Fibroblast of skin of left biceps (primary cell): Measurements from ENCODE around the gene RYR1.
"Not testable (repeated sequence)": the region's sequence is repeated elsewhere in the genome, so short reads cannot be mapped to it uniquely, and the experiment has no call there.

Experiments used
- DNase-seq, 2 experiments: peaks; one replicate each; pipeline ENCODE4 v3.0.0-alpha.2; 2013; ENCODE audit warnings: low read depth in 2 of 2

Gene RYR1

DNA sequence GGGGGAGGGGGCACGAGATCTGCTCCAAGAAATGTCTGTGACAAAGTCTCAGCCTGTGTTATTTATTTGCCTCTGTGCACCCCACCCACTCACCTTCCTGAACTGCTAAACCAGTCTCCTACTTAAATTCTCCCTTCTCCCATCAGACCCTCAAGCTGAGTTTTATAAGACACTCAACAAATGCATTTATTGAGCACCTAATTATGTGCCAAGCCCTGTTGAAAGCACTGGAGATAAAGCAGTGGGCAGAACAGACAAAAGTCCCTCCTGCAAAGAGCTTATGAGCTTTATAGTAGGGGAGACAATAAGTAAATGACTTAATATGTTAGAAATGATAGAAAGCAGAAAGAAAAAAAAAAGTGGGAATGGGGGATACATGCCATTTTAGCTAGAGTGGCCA, 34.0 kb upstream of the RYR1 start:
- DNase-seq: no peak

DNA sequence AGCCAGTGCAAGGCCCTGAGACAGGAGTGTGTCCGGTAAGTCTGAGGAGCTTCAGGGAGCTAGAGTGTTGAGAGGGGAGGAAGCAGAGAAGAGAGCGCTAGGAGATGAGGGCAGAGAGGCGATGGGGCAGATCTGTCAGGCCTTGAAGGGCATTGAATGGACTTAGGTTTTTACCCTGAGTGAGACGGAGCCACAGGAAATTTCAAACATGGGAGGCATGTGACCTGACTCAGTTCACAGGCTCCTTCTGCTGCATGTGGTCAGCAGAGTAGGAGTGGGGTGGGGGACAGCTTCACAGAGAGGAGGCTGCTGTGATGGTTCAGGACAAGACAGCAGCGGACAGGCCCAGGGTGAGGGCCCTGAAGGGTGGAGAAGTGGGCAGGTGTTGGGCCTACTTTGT, 33.1 kb upstream of the RYR1 start:
- DNase-seq: no peak

DNA sequence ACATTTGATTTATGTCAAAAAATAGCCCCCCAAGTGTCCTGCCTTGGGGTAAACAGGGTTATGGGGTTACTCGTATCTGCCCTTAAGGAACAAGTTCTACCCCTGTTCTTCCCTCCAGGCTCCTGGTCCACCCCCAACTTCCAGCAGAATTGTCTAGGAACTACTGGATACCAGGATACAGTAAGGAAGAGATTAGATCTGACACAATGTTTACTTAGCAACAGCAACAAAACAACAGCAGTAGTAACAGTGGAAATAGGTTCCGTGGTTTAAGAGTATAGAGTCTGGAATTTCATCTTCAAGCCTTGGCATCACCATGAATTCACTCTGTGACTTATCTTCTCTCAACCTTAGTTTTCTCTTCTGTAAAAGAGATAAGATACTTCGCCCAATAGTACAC, 32.3 kb upstream of the RYR1 start:
- no peak for DNase-seq

DNA sequence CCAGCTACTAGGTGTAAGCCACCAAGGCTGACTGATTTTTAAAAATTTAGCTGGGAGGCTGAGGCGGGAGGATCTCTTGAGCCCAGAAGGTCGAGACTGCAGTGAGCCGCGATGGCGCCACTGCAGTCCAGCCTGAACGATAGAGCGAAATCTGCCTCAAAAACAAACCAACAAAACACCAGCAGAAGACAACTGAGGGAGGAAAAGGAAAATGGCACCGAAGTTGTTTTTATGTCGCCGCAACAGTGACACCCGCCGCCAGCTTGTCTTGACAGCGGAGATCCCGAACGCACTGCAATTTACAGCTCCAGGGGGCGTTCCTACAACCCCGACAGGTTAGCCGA, 30.9 kb upstream of the RYR1 start:
- DNase-seq: no peak

DNA sequence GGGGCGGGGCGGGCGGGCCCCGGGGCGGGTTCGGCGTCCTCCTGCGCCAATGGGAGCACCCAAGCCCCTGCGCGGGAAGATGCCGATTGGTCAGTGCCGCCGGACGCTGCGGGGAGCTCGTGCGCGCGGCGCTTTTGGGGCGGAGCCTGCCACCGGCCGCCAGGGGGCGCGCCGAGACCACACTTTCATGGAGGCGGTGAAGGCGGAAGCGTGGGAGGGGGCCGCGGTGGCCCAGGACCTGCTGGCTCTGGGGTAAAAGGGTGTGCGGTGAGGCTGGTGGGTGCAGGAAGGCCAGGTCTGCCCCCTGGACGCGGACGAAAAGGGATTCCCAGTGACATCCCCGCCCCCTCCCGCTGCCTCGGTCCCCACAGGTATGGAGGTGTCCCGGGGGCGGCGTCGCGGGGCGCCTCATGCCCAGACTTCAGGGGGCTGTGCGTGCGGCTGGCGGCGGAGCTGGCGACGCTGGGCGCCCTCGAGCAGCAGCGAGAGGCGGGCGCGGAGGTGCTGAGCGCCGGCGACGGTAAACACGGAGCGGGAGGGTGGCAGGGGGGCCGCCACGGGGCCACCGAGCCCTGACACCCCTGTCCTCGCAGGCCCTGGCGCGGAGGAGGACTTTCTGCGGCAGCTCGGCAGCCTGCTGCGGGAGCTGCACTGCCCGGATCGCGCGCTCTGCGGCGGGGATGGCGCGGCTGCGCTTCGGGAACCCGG, 30.4 kb upstream of the RYR1 start, which contains the start of gene FAM98C:
Gene FAM98C, plus strand, starts transcription at position 127 of the 708 bp plus-strand sequence. Its CDS starts 61 bp downstream, at position 188.
- DNase-seq: peak; percentile 84 to 88

DNA sequence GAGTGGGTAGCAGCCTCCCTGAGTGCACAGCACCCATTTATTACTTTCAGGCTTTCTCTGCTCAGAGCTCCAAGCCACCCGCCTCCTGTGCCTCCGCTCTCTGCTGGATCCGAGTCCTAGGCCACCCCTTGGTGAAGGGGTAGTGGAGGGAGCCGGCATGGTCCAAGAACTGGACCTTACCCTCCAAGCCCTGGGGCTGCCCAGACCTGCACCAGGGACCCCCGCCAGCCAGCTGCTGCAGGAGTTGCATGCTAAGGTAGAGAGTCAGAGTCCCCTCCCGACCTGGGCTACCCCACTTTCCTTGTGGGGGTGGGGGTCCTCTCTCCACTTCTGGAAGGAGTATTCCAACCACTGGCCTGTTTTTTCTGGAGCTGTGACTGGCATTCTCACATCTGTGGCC, 28.6 kb upstream of the RYR1 start:
- DNase-seq: no peak

DNA sequence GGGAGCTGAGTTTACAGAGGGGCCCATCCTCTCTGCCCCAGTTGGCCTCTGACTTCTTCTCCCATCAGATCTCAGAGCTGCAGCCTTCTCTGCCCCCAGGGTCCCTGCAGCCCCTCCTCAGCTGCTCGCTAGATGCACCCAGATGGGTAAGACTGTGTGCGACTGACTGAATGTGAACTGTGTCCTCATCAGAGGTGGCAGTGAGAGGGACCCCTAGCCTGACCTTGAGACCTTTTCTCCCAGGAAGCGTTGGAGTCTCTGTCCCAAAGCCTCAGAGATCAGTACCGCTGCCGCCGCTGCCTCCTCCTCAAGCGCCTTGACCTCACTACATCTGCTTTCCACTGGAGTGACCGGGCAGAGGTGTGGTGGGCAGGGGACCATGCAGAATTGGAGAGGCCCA, 28.2 kb upstream of the RYR1 start:
- DNase-seq: no peak

DNA sequence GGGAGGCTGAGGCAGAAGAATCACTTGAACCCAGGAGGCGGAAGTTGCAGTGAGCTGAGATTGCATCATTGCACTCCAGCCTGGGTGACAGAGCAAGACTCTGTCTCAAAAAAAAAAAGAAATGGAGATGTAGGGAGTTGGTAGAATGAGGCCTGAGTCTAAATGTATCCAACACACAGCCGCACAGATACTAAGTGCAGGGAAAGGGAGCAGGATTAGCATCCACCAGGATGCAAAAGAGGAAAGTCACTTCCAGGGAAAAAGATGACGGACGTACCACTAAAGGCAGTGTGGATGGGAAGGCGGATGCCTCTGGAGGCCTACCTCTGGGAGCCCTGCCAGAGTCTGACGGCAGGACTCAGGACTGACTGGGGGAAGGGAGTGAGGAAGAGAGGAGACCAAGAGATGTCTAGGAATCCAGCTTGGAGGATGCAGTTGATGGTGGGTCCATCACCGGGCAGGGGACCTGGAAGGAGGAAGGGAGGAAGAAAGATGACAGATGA, 23.8 kb upstream of the RYR1 start:
- DNase-seq: peak in 1 of 2 experiments; percentile 15

DNA sequence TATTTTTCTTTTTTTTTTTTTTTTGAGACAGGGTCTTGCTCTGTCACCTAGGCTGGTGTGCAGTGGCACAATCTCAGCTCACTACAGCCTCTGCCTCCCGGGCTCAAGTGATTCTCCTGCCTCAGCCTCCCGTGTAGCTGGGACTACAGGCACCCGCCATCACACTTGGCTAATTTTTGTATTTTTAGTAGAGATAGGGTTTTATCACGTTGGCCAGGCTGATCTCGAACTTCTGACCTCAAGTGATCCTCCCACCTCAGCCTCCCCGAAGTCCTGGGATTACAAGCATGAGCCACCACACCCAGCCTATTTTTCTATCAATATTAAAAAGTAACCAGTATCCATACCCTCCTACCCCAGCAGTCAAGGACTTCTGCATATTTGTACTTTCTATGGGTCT, 23.1 kb upstream of the RYR1 start:
- not testable (repeated sequence) for DNase-seq

DNA sequence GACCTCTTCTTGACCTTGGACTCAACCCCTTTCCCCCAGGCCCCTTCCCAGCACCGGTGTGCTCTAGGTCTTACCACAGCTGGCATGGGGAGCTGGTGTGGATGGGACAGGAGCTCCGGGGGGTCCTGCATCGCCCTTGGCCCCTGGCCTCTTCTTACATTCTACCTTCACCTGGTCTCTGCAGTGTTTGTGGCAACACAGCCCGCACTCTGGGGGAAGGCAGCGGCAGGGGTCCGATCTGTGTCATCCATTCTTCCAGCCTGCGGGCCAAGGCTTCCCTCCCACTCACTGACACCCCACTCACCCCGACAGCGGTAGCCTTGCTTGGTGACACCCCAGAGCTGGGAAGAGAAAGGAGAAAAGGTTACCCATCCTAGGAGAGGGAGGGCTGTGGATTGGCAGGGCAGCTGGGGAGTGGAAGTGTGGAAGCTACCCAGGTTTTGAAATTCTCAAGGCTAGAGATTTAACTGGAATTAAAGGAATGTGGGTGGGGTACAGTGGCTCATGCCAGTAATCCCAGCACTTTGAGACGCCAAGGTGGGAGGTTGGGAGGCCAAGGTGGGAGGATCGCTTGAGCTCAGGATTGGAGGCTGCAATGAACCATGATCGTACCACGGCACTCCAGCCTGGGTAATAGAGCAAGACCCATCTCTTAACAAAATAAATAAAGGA, 22.3 kb upstream of the RYR1 start:
- no peak for DNase-seq

DNA sequence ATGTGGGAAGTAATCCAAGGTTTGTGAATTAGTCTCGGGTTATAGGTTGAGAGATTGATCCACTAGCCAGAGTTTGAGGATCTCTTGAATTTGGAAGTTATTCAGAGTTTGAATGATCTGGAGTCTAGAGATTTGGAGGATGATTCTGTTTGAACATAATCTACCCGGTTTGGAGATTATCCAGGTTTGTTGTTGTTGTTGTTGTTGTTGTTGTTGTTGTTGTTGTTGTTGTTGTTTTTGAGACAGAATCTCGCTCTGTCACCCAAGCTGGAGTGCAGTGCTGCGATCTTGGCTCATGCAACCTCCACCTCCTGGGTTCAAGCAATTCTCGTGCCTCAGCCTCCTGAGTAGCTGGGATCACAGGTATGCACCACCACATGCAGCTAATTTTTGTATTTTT, 21.6 kb upstream of the RYR1 start:
- DNase-seq: not testable (repeated sequence)

DNA sequence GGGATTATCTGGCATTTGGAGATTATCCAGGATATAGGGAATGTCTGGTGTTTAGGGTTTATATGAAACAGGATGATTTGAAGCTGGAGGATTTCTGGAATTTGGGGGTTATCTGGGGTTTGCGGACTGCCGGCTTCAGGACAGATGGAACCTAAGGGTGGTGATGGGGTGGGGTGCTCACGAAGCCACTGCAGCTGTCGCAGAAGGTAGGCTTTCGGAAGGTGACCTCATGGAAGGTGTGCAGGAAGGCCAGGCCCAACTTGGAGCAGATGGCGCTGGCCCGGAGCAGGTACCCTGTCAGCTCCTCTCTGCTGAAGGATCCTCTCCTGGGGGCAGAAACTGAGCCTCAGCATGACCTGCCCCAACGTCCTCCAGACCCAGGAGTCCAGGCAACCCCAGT, 21.0 kb upstream of the RYR1 start:
- DNase-seq: no peak

DNA sequence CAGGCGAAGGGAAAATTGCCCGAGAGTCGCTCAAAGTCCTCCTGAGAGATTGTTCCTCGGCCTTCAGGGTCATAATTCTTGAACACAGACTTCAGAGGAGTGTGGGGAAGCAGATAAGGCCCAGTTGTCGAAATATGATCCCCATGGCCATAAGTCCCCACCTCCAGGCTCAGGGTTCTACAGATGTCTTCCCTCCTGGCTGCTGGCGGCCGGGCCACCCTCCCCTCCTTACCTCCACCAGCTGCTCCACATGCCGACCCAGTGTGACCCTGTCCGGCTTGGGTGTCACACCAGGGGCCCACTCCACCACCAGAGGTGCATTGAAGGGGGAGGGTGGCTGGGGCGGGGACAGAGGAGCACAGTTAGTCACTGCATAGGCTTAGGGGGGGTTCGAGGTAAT, 20.5 kb upstream of the RYR1 start:
- DNase-seq: no peak

DNA sequence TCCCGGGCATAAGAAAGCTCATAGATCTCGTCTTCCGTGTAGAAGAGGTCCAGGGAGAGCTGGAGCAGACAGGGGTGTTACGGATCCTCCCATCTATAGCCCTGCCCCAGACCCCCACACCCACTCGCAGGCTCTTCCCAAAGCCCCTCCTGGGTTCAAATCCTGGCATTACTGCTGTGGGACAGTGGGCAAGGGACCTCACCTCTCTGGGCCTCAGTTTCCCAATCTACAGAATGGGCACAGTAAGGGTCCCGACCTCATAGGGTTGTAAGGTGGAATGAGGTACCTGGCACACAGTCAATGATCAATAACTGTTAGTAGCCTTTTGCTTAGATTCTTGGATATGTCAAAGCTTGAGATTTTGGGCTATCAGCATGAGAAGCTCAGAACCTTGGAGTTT, 20.1 kb upstream of the RYR1 start:
- no peak for DNase-seq

DNA sequence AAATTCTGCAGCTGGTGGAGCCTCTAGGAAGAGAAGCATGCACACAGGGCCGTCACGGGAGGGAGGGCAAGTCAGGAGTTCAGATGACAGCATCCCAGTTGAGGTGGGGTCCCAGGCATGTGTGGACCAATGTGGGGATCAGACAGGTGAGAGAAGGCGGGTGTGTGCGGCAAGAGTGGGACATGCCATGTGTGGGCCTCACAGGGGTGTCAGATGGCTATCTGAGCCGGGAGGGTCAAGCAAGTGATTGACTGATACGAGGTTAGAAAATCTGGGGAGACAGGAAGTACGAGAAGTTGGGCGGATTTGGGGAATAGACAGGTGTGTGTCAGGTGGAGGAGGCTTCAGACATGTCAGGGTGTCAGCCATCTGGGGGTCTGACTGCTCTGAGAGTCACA, 16.3 kb upstream of the RYR1 start:
- DNase-seq: no peak

DNA sequence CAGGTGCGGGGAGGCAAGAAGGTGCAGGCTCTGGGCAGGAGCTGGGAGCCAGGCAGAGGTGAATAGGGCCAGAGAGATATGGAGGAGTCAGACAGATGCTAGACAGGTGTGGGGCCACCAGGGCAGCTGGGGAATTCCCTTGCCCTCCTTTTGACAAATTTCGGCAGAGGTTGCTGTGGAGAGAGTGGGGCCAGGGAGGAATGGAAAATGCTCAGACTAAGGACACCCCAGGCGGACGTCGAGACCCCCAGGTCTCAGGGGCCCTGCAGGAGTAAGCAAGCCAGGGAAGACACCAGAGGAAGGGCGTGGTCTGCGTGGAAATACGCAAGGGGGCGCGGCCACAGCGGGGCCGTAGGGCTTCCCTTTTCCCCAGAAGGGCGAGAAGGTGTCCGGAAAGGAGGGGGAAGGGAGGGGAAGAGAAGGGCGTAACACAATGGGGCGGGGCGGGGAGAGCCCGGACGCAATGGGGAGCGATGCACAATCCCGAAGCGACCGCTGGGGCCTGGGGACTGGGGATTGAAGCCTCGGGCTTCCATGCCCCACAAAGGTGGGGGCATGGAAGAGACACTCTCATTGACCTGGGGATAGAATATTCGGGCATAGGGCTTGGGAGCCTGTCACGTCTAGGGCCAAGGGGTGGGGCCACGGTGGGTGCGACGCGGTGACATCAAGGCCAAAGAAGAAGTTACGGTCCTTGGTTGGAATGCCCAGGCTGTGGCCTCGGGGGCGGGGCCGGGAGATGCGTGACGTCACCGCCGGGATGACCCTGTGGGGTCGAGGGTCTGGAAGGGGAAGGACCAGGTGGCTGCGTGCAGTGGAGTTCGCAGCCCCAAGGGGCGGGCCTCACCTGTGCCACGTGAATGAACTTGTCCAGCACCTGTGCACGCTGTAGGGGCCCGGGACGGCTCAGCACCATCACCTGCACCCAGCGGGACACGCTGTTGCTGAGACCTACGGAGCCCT, 15.7 kb upstream of the RYR1 start:
- DNase-seq: no peak

DNA sequence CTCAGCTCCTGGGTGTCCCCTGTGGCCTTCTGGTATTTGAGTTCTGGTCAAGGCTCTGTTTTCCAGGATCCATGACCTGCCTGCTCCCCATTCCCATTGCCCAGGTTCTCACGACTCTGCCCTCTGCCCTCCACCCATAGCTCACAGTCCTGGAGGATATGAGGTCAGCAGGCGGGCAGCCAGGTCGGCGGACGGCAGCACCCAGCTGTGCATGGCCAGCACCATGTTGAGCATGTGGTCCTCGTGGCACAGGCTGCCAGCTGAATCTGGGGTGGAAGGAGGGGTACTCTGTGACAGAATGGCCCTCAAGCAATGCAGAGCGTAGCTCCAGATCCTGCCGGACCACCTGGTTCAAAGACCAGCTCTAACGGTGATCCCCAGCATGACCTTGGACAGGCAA, 12.6 kb upstream of the RYR1 start:
- no peak for DNase-seq

DNA sequence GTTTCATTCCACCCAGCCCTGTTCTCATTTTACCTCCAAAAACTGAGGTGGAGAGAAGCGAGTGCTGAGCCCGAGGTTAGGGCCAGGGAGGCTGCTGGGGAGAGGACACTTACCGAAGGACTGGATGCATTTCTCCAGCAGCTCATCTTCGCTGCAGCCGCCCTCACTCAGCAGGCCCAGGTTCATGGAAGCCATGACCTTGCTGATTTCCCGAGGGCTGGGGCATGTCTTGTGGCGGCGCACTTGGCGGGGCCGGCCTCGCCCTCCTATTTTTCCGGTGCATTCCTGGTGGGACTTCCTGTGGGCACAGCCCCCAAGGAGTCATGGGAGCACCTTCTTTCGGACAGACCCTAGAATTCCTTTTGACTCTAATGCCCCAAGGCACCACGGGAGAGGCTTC, 11.6 kb upstream of the RYR1 start:
- no peak for DNase-seq

DNA sequence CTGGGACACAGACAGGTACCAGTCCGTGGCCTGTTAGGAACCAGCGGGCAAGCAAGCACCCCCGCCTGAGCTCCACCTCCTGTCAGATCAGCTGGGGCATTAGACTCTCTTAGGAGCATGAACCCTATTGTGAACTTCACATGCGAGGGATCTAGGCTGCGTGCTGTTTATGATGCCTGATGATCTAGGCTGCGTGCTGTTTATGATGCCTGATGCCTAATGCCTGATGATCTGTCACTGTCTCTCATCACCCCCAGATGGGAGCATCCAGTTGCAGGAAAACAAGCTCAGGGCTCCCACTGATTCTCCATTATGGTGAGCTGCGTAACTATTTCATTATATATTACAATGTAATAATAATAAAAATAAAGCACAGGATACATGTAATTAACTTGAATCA, 11.1 kb upstream of the RYR1 start:
- no peak for DNase-seq

DNA sequence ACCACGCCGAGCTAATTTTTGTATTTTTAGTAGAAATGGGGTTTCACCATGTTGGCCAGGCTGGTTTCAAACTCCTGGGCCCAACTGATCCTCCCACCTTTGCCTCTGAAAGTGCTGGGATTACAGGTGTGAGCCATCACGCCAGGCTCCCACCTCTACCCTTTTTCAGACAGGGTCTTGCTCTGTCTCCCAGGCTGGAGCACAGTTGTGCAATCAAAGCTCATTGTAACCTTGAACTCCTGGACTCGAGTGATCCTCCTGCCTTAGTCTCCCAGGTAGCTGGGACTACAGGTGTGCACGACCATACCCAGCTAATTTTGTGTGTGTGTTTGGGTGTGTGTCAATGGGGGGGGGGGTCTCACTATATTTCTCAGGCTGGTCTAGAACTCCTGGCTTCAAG, 9.2 kb upstream of the RYR1 start:
- no peak for DNase-seq

DNA sequence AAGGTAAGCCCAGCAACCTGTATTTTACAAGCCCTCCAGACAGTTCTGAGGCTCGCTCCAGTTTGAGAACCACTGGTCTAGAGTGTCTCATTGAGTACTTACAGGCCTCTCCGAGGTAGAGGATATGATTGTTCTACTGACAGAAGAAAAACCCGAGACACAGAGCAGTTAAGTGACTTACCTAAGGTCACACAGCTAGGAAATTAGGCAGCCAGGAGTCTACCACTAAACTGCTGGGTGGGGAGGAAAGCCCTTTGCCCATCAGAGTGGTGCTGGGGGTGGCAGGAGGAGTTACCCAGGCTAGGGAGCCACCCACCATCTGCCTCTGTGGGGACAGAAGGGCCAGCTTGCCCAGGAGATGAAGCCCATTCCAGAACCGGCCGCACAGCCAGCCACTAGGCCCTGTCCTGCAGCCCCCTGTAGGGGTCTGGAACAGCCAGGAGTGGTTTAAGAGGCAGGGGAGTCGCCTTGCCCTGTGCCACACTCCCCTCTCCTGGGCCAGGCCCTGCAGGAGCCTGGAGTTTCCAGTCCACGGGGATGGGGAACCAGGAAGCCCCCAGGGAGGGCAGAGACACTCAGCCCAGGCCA, 8.2 kb upstream of the RYR1 start:
- DNase-seq: no peak
